ENCODE data around the gene FKBP9. TPM values are rescaled to one million over a fixed set of nuclear protein-coding genes. Genes with fewer than 3 reads are reported as not detected.

FKBP9 gene
- polyA plus RNA-seq, 6 donors from 2014 or later: 0.44 to 1.00 (median 0.71) TPM; not detected in 1

Other genes starting within 250 kb of the FKBP9 start
- gene KBTBD2, start 65.7 kb upstream of the FKBP9 start, polyA plus RNA-seq (ENCODE audit: low read depth in 6 of 6): 100 to 1,000 TPM in 1 of 6 donors, 10 to 100 TPM in 5; 29.8 to 112 (median 53.0) TPM
- 100 to 1,000 TPM; 131 to 206 (median 147) TPM for gene NT5C3A, start 105.3 kb downstream of the FKBP9 start, polyA plus RNA-seq (ENCODE audit: low read depth in 6 of 6)
- gene RP9, start 152.0 kb downstream of the FKBP9 start, polyA plus RNA-seq (ENCODE audit: low read depth in 6 of 6): 100 to 1,000 TPM in 1 of 6 donors, 10 to 100 TPM in 5; 69.2 to 117 (median 82.4) TPM
- gene BBS9, start 172.1 kb downstream of the FKBP9 start, polyA plus RNA-seq (ENCODE audit: low read depth in 6 of 6): 10 to 100 TPM; 10.9 to 17.0 (median 13.0) TPM

All from naive B cell (primary cell).